Immature natural killer cell (primary cell): ENCODE data around the gene CEACAM20. TPM values are rescaled to one million over a fixed set of nuclear protein-coding genes. Genes with fewer than 3 reads are reported as not detected.

Experiments used
- DNase-seq, 3 donors: peaks; one replicate each; pipeline ENCODE4 v3.0.0; 2022; ENCODE audit warnings: mixed read lengths in 1 of 3
- H3K27ac Mint-ChIP-seq, 6 donors: one replicate each; pipeline ENCODE4 v1.8.0; 2020; ENCODE audit warnings: mixed read lengths in 6 of 6, mild to moderate bottlenecking in 5 of 6, inconsistent platforms in 4 of 6, moderate library complexity in 3 of 6
- H3K27me3 Mint-ChIP-seq, 3 donors: one replicate each; pipeline ENCODE4 v1.8.0; 2020 to 2021; ENCODE audit warnings: low read depth in 3 of 3, mild to moderate bottlenecking in 3 of 3, mixed read lengths in 3 of 3, moderate library complexity in 3 of 3, inconsistent platforms in 1 of 3
- H3K36me3 Mint-ChIP-seq, 3 donors: one replicate each; pipeline ENCODE4 v1.8.0; 2020; ENCODE audit warnings: mixed read lengths in 3 of 3, inconsistent platforms in 2 of 3, mild to moderate bottlenecking in 2 of 3
- H3K4me1 Mint-ChIP-seq, 2 donors: one replicate each; pipeline ENCODE4 v1.8.0; 2020; ENCODE audit warnings: inconsistent platforms in 2 of 2, mild to moderate bottlenecking in 2 of 2, mixed read lengths in 2 of 2, moderate library complexity in 1 of 2
- H3K4me3 Mint-ChIP-seq, 5 donors: one replicate each; pipeline ENCODE4 v1.8.0; 2020; ENCODE audit warnings: mild to moderate bottlenecking in 5 of 5, mixed read lengths in 5 of 5, inconsistent platforms in 3 of 5, moderate library complexity in 3 of 5
- H3K9me3 Mint-ChIP-seq, 6 donors: one replicate each; pipeline ENCODE4 v1.8.0; 2020; ENCODE audit warnings: mild to moderate bottlenecking in 6 of 6, mixed read lengths in 6 of 6, inconsistent platforms in 4 of 6, moderate library complexity in 3 of 6
- polyA plus RNA-seq, 3 donors: library from polyadenylated mRNA; unstranded; fragments of 300-500 nt; fragmentation: Illumina TruSeq; gene quantifications; one replicate each; pipeline ENCODE4 v1.2.3, GENCODE V29; 2021

CEACAM20 gene
- not detected for polyA plus RNA-seq

DNA sequence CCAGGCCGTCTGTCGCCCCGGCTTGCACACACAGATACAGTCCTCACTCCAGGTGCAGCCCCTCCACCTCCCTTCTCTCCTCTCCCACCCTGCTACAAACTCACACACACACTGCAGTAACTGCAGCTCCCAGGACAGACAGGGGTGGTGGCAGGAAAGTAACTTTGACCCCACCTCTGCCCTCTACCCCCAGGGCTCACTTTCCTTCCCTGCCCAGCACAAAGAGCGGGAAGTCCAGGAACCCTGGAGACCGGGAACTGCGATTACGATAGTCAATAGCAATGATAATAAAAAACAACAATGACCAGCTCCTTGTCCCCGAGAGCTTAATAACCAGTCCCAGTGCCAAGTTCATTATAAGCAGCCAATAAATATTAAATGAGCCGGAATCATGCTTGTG lies at the start of gene CEACAM20:
CEACAM20 (minus strand) TSS at position 140 of the 400 bp plus-strand sequence. CDS start 166 bp downstream, outside the sequence.
- H3K27me3 Mint-ChIP-seq, result peaks cover 0 to 9% (median 0%) of the 10 kb centered on the region in 3 donors
- H3K9me3 Mint-ChIP-seq, result peaks cover 0 to 2% (median 0%) of the 10 kb centered on the region in 6 donors
- no peak for DNase-seq
- peaks cover 0 to 4% (median 0%) of the 10 kb centered on the region in 3 donors for H3K36me3 Mint-ChIP-seq
- no peak within 1 kb of the TSS for H3K4me3 Mint-ChIP-seq
- H3K4me1 Mint-ChIP-seq, result no peaks in the 10 kb centered on the region
- H3K27ac Mint-ChIP-seq, result peak within 1 kb of the TSS in 1 of 6 donors; percentile 51

DNA sequence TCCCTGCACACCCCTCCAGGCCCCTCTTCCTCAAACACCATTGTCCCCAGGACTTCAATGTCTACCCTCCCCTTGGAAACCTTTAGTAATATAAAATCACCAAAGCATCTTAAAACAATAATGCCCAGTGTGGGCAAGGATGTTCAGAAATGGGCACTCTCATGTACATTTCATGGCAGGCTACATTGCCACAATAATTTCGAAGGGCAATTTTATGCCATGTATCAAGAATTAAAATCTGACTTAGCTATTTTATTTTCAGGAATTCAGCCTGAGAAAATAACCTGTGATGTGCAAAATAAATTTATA lies 48.0 kb upstream of the CEACAM20 start:
- Mint-ChIP-seq H3K4me1 (no peaks in the 10 kb centered on the region), H3K36me3 (no peaks in the 10 kb centered on the region)

DNA sequence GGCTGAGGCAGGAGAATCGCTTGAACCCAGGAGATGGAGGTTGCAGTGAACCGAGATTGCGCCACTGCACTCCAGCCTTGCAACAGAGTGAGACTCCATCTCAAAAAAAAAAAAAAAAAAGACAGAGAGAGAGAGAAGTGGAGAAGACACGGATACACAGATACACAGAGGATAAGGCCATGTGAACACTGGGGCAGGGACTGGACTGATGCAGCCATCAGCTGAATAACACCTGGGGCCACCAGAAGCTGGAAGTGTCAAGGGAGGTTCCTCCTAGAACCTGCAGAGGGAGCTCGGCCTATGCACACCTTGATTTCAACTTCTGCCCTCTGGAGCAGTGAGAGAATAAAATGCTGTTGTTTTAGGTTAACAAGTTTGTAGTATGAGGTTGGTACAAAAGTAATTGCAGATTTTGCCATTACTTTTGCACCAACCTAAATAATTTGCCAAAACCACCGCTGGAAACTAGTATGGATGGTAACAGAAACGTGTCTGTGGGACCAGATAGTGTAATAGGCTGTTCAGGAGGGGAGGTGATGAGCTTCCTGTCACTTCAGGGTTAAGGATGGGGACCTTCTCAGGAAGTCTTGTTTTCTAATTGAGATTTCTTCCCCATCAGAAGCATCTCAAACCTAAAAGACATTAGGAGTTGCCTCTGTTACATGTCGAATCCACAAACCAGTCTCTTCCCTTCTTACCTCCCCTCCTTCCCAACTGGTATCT lies 47.5 kb upstream of the CEACAM20 start:
- Mint-ChIP-seq H3K4me3 (no peak overlapping the region), H3K9me3 (no peaks in the 10 kb centered on the region), H3K27me3 (peaks cover 2 to 9% (median 2%) of the 10 kb centered on the region in 3 donors), H3K36me3 (no peaks in the 10 kb centered on the region), H3K4me1 (no peaks in the 10 kb centered on the region), H3K27ac (no peak overlapping the region)
- peak in 1 of 3 donors; percentile 19 for DNase-seq

More for the DNA sequence above, 48.0 kb upstream of the CEACAM20 start:
- no peak for DNase-seq
- Mint-ChIP-seq H3K4me3 (no peak overlapping the region), H3K9me3 (no peaks in the 10 kb centered on the region), H3K27me3 (peaks cover 2 to 9% (median 2%) of the 10 kb centered on the region in 3 donors), H3K27ac (no peak overlapping the region)

DNA sequence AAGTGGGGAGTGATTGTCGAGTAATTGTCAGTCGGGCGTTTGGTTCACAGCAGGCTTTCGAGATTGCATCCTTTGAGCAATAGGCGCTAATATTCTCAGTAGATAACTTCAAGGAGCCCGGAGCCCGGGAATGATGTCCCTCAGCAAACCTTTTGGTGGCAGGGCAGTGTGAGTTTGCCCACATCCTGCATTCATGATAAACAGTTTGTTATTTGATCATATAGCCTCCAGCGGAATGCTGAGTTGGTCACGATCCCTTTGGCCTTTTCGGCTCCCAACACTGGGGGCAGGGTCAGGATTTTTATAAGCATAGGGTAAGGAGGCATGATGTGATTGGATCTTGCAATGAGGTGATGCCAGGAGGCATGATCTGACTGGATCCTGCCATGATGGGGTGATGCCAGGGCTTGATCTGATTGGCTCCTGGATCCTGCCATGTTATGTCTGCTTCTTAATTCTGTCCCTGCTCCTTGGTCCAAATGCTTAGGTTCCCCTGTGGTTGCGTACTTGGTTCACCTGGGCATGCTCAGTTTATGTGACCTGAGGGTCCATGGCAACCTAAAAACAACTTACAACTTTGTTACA lies 45.7 kb upstream of the CEACAM20 start:
- H3K36me3 Mint-ChIP-seq, result no peaks in the 10 kb centered on the region
- H3K4me1 Mint-ChIP-seq, result no peaks in the 10 kb centered on the region
- no peak for DNase-seq
- H3K9me3 Mint-ChIP-seq, result no peaks in the 10 kb centered on the region
- H3K27ac Mint-ChIP-seq, result no peak overlapping the region
- peaks cover 0 to 8% (median 2%) of the 10 kb centered on the region in 3 donors for H3K27me3 Mint-ChIP-seq
- H3K4me3 Mint-ChIP-seq, result no peak overlapping the region

DNA sequence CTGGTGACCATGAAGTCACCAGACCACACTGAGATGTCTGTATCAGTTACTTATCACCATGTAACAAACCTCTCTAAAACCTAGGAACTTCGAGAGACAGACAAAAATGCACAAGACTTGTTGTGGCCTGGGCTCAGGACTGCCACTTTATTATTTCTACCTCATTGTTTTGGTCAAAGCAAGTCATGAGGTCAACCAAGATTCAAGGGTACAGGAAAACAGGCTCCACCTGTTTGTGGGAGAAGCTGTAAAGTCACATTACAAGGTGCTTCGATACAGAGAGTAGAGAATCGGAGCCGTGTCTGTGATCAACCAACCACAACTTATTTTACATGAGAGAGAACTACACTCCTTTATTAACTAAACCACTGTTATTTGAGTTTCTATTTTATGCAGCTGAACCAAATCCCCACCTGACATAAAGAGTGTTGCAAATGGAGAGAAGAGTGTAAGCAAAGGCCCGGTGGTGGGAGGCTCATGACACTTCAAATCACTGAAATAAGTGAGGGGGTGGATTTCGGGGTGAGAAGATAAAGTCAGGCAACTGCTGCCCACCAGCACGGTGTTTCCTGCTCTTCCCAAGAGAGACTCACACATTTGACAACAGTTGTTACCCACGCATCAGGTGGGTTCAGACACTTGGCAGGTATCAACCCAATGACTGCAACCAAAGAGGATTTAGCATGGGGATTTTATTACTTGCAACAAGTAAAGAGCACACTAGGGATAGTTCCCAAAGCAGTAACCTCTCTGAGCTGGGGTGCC lies 44.9 kb upstream of the CEACAM20 start:
- Mint-ChIP-seq H3K27me3 (peaks cover 0 to 10% (median 2%) of the 10 kb centered on the region in 3 donors), H3K4me1 (no peaks in the 10 kb centered on the region)
- no peak for DNase-seq

DNA sequence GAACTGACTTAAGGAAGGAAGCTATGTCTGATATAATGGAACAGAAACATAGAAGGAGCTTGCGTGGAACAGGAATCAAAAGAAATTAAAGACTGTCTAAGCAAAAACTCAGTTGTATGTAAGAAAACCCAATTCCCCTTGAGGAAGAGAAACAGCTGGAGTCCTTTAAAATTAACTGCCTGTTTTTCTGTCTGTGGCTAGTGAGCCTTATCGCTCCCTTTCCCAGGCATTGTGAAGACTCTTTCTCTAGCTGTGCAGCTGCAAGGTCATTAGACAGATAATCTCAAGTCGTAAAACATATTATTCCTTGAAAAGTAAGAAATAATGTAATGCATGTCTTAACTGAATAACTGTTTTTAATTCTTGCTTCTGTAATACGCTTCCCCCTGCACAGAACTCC lies 44.2 kb upstream of the CEACAM20 start:
- Mint-ChIP-seq H3K27me3 (peaks cover 0 to 10% (median 2%) of the 10 kb centered on the region in 3 donors), H3K9me3 (no peaks in the 10 kb centered on the region), H3K27ac (no peak overlapping the region), H3K36me3 (no peaks in the 10 kb centered on the region), H3K4me3 (no peak overlapping the region), H3K4me1 (no peaks in the 10 kb centered on the region)
- no peak for DNase-seq

More for the DNA sequence above, 44.9 kb upstream of the CEACAM20 start:
- Mint-ChIP-seq H3K27ac (no peak overlapping the region), H3K36me3 (no peaks in the 10 kb centered on the region), H3K9me3 (no peaks in the 10 kb centered on the region), H3K4me3 (no peak overlapping the region)

DNA sequence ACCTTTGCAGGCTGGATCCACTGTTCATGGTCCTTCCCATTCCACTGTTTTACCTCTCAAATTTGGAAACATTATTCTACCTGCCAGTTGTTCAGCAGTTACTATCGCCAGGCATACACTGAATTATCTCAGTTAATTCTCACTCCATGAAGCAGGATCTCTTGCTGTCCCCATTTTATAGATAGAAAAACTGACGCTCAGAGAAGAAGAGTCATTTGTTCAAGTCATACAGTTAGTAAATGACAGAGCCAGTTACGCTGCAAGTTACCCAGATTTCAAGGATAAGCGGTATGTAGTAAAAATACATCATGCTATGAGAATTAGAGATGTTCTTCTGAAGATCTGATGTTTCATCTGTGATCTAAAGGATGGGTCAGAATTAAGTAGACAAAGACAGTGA lies 43.7 kb upstream of the CEACAM20 start:
- Mint-ChIP-seq H3K36me3 (no peaks in the 10 kb centered on the region), H3K4me3 (no peak overlapping the region), H3K27me3 (peaks cover 0 to 10% (median 3%) of the 10 kb centered on the region in 3 donors), H3K9me3 (no peaks in the 10 kb centered on the region), H3K27ac (no peak overlapping the region), H3K4me1 (no peaks in the 10 kb centered on the region)
- no peak for DNase-seq

DNA sequence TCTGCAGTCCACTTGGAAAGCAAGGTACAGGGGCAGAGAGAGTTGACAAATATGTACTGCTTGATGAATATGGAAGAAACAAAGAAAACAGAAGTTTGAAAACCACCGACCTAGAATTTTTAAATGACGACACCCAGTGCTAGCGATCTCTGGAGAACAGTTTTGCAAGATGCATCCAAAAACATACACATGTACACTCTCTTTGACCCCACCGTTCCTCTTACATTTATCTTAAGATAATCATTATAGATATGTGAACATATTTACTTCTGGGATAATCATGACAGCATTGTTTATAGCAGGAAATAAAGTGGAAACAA lies 43.1 kb upstream of the CEACAM20 start:
- no peak for DNase-seq
- Mint-ChIP-seq H3K4me3 (no peak overlapping the region), H3K36me3 (no peaks in the 10 kb centered on the region), H3K27ac (no peak overlapping the region), H3K4me1 (no peaks in the 10 kb centered on the region), H3K27me3 (peaks cover 0 to 8% (median 4%) of the 10 kb centered on the region in 3 donors), H3K9me3 (no peaks in the 10 kb centered on the region)

DNA sequence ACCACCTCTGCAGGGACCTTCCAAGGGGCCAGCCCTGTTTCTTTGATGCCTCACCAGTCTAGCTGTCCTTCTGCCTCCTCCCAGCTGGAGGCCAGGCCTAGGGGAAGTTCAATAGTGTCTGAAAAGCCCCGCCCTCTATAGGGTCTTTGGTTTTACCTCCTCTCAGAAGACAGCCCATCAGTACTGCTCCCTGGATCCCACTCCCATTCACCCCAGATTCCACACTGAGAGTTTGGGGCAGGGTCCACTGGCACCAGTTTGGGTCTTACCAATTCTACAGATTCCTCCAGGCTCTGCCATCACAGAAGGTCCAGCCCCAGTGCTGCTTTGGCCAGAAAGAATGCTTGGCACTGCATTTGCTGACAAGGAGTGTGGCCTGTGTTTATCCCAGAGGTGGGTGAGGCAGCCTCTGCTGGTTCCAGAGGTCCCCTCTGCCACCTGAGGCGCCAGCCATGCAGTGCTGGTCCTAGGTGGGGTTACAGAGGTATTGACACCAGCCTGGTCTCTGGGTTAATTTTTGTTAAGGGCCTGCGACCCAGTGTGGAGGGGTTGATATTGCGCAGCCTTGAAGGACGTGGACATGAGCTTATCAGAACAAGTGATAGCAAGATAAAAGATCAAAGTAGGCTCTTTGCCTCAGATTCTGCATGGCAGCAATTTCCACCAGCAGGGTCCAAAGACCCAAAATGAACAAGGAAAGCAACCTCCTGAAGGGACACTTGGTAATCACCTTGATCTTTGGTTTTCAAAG lies 42.5 kb upstream of the CEACAM20 start:
- no peak for DNase-seq
- no peaks in the 10 kb centered on the region for H3K36me3 Mint-ChIP-seq
- no peak overlapping the region for H3K4me3 Mint-ChIP-seq
- peaks cover 0 to 8% (median 4%) of the 10 kb centered on the region in 3 donors for H3K27me3 Mint-ChIP-seq
- H3K27ac Mint-ChIP-seq, result no peak overlapping the region
- no peaks in the 10 kb centered on the region for H3K9me3 Mint-ChIP-seq
- H3K4me1 Mint-ChIP-seq, result no peaks in the 10 kb centered on the region

DNA sequence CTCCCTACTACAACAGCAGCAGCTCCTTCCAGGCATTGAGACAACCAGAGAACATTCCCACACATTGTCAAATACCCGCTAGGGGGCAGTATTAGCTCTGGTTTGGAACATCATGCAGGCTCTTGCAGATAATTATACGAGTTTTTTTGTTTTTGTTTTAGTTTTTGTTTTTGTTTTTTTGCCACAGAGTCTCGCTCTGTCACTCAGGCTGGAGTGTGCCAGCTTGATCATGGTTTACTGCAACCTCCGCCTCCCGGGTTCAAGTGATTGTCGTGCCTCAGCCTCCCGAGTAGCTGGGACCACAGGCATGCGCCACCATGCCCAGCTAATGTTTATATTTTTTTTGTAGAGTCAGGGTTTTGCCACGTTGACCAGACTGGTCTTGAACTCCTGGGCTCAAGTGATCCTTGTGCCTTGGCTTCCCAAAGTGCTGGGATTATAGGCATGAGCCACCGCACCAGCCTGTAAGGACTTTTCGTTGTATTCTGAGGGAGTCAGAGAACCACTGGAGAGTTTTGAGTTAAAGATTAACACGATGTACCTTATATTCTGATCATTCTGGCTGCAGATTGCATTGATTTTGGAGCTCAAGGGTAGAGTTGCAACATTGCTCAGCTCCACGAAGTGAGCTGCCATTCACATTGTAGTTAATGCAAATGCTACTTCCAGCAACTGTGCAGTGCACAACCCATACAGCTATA lies 41.7 kb upstream of the CEACAM20 start:
- peak; percentile 52 to 58 (median 58) for DNase-seq
- H3K4me1 Mint-ChIP-seq, result no peaks in the 10 kb centered on the region
- no peak overlapping the region for H3K4me3 Mint-ChIP-seq
- peaks cover 0 to 8% (median 4%) of the 10 kb centered on the region in 3 donors for H3K27me3 Mint-ChIP-seq
- no peak overlapping the region for H3K27ac Mint-ChIP-seq
- H3K9me3 Mint-ChIP-seq, result no peaks in the 10 kb centered on the region
- no peaks in the 10 kb centered on the region for H3K36me3 Mint-ChIP-seq

DNA sequence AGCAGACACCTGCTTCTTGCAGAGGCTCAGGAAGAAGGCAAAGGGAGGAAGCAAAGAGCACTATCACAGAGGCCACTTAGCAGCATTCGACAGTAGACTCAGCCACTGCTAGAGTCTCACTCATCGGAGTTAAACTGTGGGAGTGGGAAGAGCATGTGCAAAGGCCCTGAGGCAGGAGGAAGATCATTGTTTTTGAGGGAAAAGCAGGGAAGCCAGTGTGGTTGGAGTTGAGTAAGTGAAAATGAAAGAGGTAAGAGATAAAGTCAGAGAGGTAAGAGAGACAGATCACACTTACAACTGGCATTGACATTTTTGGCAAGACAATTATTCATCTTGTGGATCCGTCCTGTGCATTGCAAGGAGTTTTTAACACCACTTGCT lies 41.1 kb upstream of the CEACAM20 start:
- DNase-seq, result no peak
- Mint-ChIP-seq H3K4me1 (no peaks in the 10 kb centered on the region), H3K36me3 (no peaks in the 10 kb centered on the region), H3K4me3 (no peak overlapping the region), H3K27ac (no peak overlapping the region), H3K9me3 (no peaks in the 10 kb centered on the region), H3K27me3 (peaks cover 0 to 8% (median 4%) of the 10 kb centered on the region in 3 donors)

DNA sequence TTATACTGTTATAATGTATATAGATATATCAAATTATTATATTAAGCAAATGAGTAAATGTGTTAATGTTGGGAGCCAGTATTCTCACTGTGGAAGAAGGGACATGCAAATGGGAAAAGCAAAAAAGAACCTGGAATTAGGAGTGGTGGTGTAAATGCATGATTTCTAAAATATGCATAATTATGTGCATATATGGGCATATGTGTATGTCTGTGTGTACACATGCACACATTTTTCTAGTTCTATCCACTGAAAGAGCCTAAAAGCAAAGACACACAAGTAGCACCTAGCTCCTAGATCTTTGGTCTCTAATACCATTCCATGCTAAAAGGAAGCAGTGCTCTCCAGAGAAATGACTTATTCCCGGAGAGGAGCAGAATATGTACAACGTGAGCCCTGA lies 38.3 kb upstream of the CEACAM20 start:
- DNase-seq, result no peak
- H3K4me3 Mint-ChIP-seq, result no peak overlapping the region
- H3K36me3 Mint-ChIP-seq, result no peaks in the 10 kb centered on the region
- no peaks in the 10 kb centered on the region for H3K9me3 Mint-ChIP-seq
- no peaks in the 10 kb centered on the region for H3K4me1 Mint-ChIP-seq
- no peak overlapping the region for H3K27ac Mint-ChIP-seq
- peaks cover 2 to 12% (median 7%) of the 10 kb centered on the region in 3 donors for H3K27me3 Mint-ChIP-seq

DNA sequence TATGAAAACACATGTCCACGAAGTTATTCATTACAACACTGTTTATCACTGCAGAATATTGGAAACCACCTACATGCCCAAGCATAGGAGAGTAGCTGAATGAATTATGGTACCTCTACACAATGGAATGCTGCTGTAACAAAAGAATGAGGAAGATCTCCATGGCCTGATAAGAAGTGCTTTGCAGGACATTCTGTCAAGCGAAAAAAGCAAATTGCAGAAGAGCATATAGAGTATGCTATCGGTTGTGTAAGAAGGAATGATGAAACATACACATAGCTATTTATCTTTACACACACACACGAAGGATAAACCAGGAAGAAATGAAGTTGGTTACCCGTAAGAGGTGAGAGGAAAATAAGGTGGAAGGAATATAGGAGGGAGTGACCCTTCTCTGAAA lies 37.5 kb upstream of the CEACAM20 start:
- no peaks in the 10 kb centered on the region for H3K9me3 Mint-ChIP-seq

More for the DNA sequence above, 37.5 kb upstream of the CEACAM20 start:
- H3K36me3 Mint-ChIP-seq, result no peaks in the 10 kb centered on the region
- no peak overlapping the region for H3K27ac Mint-ChIP-seq
- H3K27me3 Mint-ChIP-seq, result peaks cover 2 to 12% (median 7%) of the 10 kb centered on the region in 3 donors
- no peaks in the 10 kb centered on the region for H3K4me1 Mint-ChIP-seq
- H3K4me3 Mint-ChIP-seq, result no peak overlapping the region
- no peak for DNase-seq
